GM10847 (cell line): Measurements from ENCODE around the gene MMP19.

Experiments used
- POLR2A ChIP-seq: IDR thresholded peaks from 2 replicates; pipeline ENCODE4 v1.6.1; 2011; ENCODE audit not compliant: insufficient read length; ENCODE audit errors: extremely low read depth

MMP19 gene

GRCh38 chr12:55845785-55846496, 3.2 kb upstream of the MMP19 start:
- no peak for TF ChIP-seq POLR2A

- TF ChIP-seq POLR2A, result no peak
Observed at GRCh38 chr12:55845361-55845760, 2.6 kb upstream of the MMP19 start.

DNA sequence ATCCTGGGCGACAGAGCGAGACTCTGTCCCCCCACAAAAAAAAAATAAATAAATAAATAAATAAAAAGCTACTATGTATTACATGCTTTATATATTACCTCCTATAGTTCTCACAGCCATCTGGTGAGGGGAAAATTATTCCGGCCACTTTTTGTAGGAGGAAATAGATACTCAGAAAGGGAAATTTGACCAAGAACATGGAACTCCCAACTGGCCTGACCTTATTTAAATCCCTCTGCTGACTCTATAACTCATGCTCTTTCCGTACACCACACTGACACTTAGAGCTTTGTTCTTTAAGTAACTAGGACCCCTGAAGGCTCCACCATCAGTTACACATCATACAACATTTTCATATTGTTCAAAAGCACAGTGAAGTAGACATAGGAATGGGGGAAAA, 2.2 kb upstream of the MMP19 start:
- TF ChIP-seq POLR2A, result no peak

GRCh38 chr12:55843431-55843830, 695 bp upstream of the MMP19 start:
- TF ChIP-seq POLR2A, result no peak

- TF ChIP-seq POLR2A, result no peak
Observed at GRCh38 chr12:55840581-55841351, 2.0 kb downstream of the MMP19 start.

DNA sequence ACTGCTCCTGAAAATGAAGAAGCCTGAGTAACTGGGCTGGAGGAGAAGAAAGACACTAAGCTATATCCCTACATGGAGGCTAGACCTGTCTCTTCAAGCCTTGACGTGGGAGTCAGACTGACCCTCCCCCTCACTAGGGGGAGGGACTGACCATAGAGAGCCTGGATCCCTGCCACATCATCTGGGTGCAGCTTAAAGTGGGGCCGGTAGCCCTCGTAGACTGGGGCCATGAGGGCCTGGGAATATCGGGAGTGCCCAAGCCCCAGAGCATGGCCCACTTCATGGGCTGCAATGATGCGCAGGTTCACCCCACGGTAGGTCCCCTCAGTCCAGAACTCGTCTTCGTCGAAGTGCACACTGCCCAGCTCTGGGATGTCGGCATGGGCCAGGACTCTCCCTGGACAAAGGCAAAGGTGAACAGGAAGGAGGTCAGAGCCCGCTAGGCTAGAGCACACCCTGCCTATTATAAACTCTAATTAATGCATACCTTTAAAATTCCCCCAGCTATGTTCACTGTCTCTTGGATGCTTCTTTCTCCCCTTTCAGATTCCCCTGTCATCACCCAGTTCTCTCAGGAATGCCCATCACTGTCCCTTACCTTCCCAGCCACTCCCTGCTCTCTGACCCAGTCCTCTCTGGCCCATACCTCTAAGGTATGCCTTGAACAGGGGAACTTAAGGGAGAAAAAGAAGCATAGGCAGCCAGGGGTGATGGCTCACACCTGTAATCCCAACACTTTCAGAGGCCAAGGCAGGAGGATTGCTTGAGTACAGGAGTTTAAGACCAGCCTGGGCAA, 3.2 kb downstream of the MMP19 start:
- no peak for TF ChIP-seq POLR2A

DNA sequence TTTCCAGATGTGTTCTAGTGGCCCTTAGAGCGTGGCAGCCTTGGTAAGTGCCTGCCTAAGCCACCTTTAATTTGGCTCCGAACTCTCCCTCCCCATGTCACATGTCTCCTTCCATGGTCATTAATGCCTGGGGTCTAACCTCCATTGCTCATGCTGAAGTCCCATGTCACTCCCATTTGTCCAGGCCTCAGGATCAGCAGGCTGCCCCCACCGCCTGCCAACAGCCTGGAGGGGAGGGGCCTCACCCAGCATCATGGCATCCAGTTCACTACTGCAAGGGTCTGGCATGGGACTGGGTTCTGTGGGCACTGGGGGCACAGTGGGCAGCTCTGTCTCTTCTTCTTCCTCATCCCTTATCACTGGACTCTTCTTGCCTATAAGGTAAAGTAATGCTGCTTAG, 4.4 kb downstream of the MMP19 start:
- TF ChIP-seq POLR2A, result no peak

DNA sequence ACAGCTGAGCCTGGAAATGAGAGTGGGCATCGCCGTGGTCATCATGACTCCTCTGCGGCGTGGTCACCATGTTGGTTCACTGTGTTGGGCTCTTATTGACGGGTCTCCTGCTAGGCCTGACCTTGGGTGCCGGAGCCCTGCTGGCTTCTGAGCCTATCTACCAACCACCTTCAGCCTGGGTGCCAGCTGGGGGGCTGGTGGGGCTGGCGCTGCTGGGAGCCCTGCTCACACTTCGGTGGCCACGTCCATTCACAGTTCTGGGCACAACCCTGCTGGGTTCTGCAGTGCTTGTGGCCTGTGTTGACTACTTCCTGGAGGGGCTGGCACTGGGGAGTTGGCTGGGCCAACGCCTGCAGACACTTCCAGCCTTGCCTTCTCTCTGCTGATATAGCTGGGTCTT, 9.7 kb downstream of the MMP19 start:
- no peak for TF ChIP-seq POLR2A

DNA sequence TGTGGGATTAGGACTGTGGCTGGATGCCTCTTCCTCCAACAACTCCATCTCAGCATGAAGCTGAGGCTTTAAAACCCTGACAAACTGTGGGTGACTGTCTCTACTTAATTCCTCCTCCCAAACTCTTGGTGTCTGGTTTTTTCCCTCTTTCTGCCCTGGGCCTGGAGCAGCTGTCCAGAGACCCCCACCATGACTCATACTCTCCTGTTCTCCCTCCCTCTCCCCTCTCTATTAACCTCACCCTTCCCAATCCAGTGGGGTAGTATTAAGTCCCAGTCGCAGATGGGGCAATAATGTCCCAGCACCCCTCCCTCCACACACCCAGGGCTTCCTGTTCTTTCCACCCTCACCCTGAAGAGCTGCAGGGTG, 11.3 kb downstream of the MMP19 start:
- no peak for TF ChIP-seq POLR2A

GRCh38 chr12:55830601-55831446, 11.9 kb downstream of the MMP19 start:
- no peak for TF ChIP-seq POLR2A

DNA sequence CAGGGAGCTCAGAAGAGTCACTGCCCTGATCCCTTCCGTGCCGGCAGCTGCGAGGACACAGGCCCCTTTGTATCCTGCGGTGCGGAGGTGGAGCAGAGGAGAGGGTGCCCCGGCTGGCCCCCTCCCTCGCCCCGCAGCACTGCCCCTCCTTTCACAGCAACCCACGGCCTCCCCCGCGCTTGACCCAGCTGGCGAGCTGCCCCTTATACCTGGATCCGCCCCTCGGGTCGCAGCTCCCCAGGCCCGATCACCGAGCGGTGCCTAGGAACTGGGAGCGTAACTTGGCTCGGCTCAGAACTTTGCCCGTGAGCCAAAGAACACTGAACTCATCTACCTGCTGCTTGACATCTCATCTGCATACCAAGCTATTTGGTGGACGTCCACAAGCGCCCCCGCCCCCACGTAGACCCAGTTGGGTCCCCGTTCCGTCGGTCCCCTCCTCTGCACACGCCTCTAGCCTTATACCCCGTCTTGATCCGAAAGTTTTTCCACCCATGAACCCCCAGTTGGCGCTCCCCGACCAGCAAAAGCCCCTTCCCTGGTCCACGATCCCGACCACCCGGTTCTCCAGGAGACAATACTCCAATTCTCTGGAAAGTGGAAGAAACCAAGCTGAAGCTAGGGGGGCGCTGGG, 12.7 kb downstream of the MMP19 start:
- TF ChIP-seq POLR2A, result no peak

DNA sequence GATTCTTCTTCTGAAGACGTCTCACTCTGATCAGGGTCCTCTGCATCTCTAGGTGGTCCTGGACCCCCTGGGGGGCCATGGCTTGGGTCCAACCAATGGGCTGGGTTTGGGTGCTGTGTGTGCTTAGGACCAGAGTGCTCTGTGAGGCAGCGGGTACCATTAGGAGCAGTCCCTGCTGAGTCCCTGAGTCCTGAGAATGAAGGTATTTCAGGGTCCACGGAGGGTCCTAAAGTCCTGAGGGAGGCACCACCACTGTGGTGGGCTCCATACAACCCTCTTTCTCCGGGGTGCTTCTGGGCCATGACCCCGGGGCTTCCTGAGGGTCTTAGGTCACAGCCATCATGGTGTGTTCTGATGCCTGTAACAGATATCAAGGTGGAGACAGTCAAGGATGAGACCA, 14.4 kb downstream of the MMP19 start:
- TF ChIP-seq POLR2A, result no peak

DNA sequence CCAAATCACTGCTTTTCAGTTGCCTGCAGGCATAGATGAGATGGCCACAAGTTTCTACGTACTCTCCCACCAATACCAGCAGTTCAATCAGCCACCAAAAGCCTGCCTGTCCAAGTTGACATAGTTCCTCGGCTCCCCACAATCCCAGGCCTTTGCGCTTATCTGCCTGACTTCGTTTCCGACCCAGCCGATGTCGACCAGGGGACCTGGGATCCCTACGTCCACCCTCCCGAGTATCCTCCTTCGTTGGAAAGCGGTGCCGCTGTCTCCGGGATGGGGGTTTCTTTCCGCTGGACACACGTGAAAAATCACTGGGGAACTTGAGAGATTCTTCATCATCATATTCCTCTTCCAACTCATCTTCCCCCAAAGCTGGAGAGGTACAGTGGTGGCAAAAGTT, 14.9 kb downstream of the MMP19 start:
- no peak for TF ChIP-seq POLR2A

DNA sequence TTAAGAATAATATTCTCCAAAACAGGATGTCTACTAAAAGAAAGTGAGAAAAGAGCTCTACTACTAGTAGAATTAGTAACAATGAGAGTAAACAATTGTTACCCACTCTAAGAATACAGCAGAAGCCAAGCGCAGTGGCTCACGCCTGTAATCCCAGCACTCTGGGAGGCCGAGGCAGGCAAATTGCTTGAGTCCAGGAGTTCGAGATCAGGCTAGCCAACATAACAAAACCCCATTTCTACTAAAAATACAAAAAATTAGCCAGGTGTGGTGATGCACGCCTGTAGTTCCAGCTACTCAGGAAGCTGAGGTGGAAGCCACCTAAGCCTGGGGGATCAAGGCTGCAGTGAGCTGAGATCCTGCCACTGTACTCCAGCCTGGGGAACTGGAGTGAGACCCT, 18.0 kb downstream of the MMP19 start:
- no peak for TF ChIP-seq POLR2A

GRCh38 chr12:55823419-55823818, 19.3 kb downstream of the MMP19 start:
- no peak for TF ChIP-seq POLR2A
